GM12801 (cell line): ENCODE data around the gene TEX30.

Source experiments
- TF ChIP-seq, protein P1 (sequence below): IDR thresholded peaks from one replicate; pipeline ENCODE4 v1.5.1; 2011; ENCODE audit warnings: control low read depth; ENCODE audit not compliant: insufficient read length; ENCODE audit errors: extremely low read depth

TEX30 gene

DNA sequence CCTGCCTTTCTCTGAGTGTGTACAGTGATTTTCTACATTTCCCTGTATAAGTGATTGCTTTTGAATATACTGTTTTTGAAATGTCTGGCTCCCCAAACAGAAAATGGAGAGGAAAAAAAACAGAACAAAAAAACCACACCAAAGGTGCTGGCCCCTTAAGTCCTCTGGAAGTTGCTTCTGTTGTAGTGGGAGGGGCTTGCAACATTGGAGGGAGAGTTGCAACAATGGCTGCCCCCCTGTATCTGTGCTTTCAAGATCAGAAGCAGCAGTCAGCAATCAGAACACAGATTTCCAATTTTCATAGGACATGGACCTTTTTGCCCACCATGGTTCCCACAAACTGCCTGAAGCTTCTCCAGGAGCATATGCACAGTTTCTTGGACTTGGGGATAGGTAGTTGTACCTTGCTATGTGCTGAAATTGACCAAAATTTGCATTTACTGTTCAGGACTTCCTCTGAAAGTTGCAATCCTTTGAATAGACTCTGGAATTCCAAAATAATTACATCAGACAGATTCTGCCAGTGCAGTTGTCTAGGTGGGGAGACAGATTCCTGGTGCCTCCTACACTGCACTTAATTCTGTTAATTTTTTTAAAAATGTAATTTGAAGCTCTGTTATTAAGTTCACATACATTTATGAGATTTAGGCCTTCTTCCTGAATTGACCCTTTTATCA lies 39.2 kb upstream of the TEX30 start:
- TF ChIP-seq, protein P1, sequence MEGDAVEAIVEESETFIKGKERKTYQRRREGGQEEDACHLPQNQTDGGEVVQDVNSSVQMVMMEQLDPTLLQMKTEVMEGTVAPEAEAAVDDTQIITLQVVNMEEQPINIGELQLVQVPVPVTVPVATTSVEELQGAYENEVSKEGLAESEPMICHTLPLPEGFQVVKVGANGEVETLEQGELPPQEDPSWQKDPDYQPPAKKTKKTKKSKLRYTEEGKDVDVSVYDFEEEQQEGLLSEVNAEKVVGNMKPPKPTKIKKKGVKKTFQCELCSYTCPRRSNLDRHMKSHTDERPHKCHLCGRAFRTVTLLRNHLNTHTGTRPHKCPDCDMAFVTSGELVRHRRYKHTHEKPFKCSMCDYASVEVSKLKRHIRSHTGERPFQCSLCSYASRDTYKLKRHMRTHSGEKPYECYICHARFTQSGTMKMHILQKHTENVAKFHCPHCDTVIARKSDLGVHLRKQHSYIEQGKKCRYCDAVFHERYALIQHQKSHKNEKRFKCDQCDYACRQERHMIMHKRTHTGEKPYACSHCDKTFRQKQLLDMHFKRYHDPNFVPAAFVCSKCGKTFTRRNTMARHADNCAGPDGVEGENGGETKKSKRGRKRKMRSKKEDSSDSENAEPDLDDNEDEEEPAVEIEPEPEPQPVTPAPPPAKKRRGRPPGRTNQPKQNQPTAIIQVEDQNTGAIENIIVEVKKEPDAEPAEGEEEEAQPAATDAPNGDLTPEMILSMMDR: no peak

DNA sequence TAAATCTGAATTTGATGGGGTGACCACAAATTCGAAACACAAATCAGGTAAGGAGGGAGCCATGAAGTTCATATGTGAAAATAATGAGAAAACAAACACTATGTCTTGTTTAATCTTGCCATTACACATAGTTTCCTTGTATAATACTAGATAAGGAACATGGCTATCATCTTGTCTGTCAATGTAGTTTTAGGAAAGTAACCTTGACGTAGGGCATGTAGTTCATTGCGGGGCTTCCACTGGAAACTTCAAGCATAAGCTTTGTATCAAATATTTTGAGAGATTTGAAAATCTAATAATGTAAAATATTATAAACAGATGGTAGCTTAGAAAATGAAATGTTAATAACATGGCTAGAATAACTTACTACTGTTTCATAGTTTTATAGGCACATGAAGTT lies 34.1 kb upstream of the TEX30 start:
- TF ChIP-seq, protein P1: no peak

- TF ChIP-seq, protein P1: no peak
Measured at GRCh38 chr13:102805680-102806079, 32.1 kb upstream of the TEX30 start.

DNA sequence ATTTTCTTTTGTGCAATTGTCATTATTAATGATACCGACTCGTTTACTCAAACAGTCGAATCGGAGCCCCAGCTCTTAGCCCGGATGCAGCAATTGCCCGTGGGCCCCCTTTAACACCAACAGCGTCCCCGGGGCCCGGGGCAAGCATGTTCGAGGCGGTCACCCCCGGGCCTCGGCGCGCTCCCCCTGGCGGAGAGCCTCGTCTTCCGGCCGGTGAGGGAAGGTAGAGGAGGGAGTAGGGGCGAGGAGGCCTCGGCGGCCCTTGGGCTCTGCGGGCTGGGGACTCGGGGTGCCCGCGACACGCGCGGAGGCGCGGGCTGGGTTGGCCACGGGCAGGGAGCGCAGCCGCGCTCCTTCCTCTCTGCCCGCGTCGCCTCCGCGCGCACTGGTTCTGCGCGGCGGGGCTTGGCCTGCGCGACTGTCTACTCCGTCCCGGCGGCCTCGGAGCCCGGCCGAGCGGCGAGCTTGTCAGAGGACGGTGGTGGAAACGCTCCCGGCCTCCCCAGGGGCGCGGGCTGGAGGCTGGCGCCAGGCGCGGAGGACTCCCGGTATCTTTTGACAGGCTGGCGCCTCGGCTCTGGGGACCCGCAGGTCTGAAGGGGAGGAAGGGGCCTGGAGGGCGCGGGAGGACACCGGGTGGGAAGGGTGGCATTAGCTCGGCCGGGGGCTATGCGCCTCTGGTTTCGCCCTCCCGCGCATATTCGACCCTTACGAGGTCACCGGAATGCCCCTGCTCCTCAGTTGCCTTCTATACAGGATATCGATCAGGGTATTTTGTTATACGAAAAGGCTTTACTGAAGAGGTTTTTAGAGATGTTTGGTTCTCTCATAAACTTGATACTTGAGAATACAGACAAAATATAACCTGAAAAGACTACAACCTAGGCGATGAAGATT lies 26.8 kb upstream of the TEX30 start:
- TF ChIP-seq, protein P1: no peak

- TF ChIP-seq, protein P1: no peak
Measured at GRCh38 chr13:102799426-102800144, 26.0 kb upstream of the TEX30 start.

GRCh38 chr13:102798581-102799425 lies 25.2 kb upstream of the TEX30 start, which contains the start of the genes BIVM and POGLUT2:
Gene BIVM, plus strand, starts transcription at chr13:102799119. Its CDS starts 8,149 bp downstream, at chr13:102807268.
Gene POGLUT2, minus strand, starts transcription at chr13:102798976. Its CDS starts 306 bp downstream, at chr13:102798670.
- TF ChIP-seq, protein P1: no peak
